Measurements from ENCODE around the gene SFRP5.

- TF ChIP-seq CTCF (IDR thresholded peaks at IDR 0.05; ENCODE audit: low read depth, low read length, missing input control) (no peak), REST (IDR thresholded peaks at IDR 0.05) (no peak), MAX (IDR thresholded peaks at IDR 0.05) (no peak)
Observed at GRCh38 chr10:97784200-97784810, 12.5 kb upstream of the SFRP5 start.
